Astrocyte of the hippocampus (primary cell): ENCODE results near the gene SPATA7.

ENCODE experiments used
- DNase-seq: peaks from one replicate; pipeline ENCODE4 v3.0.0; 2011; ENCODE audit warnings: low read depth, low spot score

SPATA7 gene

GRCh38 chr14:88481794-88482193 lies 96.3 kb downstream of the SPATA7 start:
- DNase-seq = peak; percentile 34

DNA sequence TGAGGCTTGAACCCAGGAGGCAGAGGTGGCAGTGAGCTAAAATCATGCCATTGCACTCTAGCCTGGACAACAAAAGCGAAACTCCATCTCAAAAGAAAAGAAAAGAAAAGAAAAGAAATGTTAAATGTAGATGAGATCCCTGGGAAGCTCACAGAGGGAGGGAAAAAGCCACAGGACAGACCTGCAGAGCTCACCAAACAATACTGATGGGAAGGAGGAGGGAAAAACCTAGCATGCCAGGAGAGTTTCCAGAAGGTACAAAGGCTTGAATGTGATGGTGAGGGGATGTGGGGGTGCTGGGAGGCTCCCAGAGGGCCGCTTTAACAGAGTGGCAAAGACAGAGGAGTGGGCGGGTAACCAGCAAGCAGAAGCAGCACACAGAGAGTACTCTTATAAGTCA lies 97.1 kb downstream of the SPATA7 start:
- no peak for DNase-seq
